ENCODE measurements around the gene CFAP20DC. TPM values are rescaled to one million over a fixed set of nuclear protein-coding genes. Genes with fewer than 3 reads are reported as not detected.

CFAP20DC gene
- total and polyA plus RNA-seq, 4 donors, result 0.98 to 2.1 (median 1.5) TPM

DNA sequence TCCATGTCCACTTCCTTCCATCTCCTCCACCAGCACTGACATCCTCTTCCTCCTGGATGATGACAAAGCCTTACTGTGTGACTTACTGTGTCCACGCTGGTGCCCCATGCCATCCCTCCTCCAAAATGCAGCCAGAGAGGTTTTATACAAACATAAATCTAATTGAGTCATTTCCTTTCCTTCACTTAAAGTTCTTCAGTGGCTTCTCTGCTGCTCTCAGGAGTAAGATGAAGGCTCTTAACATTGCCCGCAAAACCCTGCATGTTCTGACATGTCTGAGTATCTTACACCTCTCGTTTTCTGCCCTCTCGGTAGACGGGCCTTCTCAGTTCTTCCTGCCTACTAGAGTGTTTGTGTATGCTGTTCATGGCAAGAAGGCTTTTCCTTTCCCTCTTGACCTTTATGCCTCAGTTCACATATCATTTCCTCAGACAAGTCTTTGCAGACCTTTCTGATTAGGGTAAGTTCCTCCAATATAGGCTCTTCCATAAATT, 175.5 kb downstream of the CFAP20DC start:
- DNase-seq (ENCODE audit: low spot score), result no peak
- Histone ChIP-seq H3K27ac (ENCODE audit: low read depth in 1 of 2, low read length in 2 of 2) (no peak overlapping the region), H3K9me3 (ENCODE audit: control insufficient read depth in 4 of 4, low read length in 3 of 4) (no peaks in the 10 kb centered on the region), H3K4me1 (ENCODE audit: control insufficient read depth in 4 of 4, insufficient read depth in 4 of 4, low read length in 3 of 4) (no peaks in the 10 kb centered on the region), H3K9ac (ENCODE audit: low read depth in 1 of 2, low read length in 2 of 2) (no peak overlapping the region), H3K4me3 (ENCODE audit: low read depth in 1 of 3, low read length in 3 of 3) (no peak overlapping the region), H3K27me3 (ENCODE audit: control insufficient read depth in 4 of 4, insufficient read depth in 4 of 4, low read length in 3 of 4) (no peaks in the 10 kb centered on the region), H3K36me3 (ENCODE audit: control insufficient read depth in 4 of 4, insufficient read depth in 3 of 4, low read depth in 1 of 4, low read length in 3 of 4) (no peaks in the 10 kb centered on the region)
- WGBS, result 86% methylated on average over 5 of the region's 5 CpGs
- TF ChIP-seq FOXA2 (IDR thresholded peaks at IDR 0.05), result no peak
- TF ChIP-seq, protein P1, sequence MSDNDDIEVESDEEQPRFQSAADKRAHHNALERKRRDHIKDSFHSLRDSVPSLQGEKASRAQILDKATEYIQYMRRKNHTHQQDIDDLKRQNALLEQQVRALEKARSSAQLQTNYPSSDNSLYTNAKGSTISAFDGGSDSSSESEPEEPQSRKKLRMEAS (IDR thresholded peaks at IDR 0.05), result no peak

- Histone ChIP-seq H3K36me3 (ENCODE audit: control insufficient read depth in 4 of 4, insufficient read depth in 3 of 4, low read depth in 1 of 4, low read length in 3 of 4) (no peaks in the 10 kb centered on the region), H3K27me3 (ENCODE audit: control insufficient read depth in 4 of 4, insufficient read depth in 4 of 4, low read length in 3 of 4) (no peaks in the 10 kb centered on the region), H3K27ac (ENCODE audit: low read depth in 1 of 2, low read length in 2 of 2) (no peak overlapping the region), H3K4me1 (ENCODE audit: control insufficient read depth in 4 of 4, insufficient read depth in 4 of 4, low read length in 3 of 4) (no peaks in the 10 kb centered on the region), H3K9ac (ENCODE audit: low read depth in 1 of 2, low read length in 2 of 2) (no peak overlapping the region), H3K9me3 (ENCODE audit: control insufficient read depth in 4 of 4, low read length in 3 of 4) (no peaks in the 10 kb centered on the region), H3K4me3 (ENCODE audit: low read depth in 1 of 3, low read length in 3 of 3) (no peak overlapping the region)
- no peak for DNase-seq (ENCODE audit: low spot score)
- 77% methylated on average over 5 of the region's 5 CpGs for WGBS
- no peak for TF ChIP-seq FOXA2 (IDR thresholded peaks at IDR 0.05)
- TF ChIP-seq NR2F2 (IDR thresholded peaks at IDR 0.05), result no peak
- no peak for TF ChIP-seq GABPA (IDR thresholded peaks at IDR 0.05 in 1 of 2, conservative IDR thresholded peaks at IDR 0.05 in 1 of 2)
- TF ChIP-seq SP1 (IDR thresholded peaks at IDR 0.05), result no peak
These were observed 181.6 kb downstream of the CFAP20DC start for GRCh38 chr3:58868097-58868779.

- Histone ChIP-seq H3K27me3 (ENCODE audit: control insufficient read depth in 4 of 4, insufficient read depth in 4 of 4, low read length in 3 of 4) (no peaks in the 10 kb centered on the region), H3K4me3 (ENCODE audit: low read depth in 1 of 3, low read length in 3 of 3) (no peak overlapping the region), H3K9ac (ENCODE audit: low read depth in 1 of 2, low read length in 2 of 2) (no peak overlapping the region), H3K9me3 (ENCODE audit: control insufficient read depth in 4 of 4, low read length in 3 of 4) (no peaks in the 10 kb centered on the region), H3K4me1 (ENCODE audit: control insufficient read depth in 4 of 4, insufficient read depth in 4 of 4, low read length in 3 of 4) (no peaks in the 10 kb centered on the region), H3K36me3 (ENCODE audit: control insufficient read depth in 4 of 4, insufficient read depth in 3 of 4, low read depth in 1 of 4, low read length in 3 of 4) (no peaks in the 10 kb centered on the region), H3K27ac (ENCODE audit: low read depth in 1 of 2, low read length in 2 of 2) (no peak overlapping the region)
- no peak for DNase-seq (ENCODE audit: low spot score)
- TF ChIP-seq, protein P1 (IDR thresholded peaks at IDR 0.05), result no peak
- TF ChIP-seq, protein P2, sequence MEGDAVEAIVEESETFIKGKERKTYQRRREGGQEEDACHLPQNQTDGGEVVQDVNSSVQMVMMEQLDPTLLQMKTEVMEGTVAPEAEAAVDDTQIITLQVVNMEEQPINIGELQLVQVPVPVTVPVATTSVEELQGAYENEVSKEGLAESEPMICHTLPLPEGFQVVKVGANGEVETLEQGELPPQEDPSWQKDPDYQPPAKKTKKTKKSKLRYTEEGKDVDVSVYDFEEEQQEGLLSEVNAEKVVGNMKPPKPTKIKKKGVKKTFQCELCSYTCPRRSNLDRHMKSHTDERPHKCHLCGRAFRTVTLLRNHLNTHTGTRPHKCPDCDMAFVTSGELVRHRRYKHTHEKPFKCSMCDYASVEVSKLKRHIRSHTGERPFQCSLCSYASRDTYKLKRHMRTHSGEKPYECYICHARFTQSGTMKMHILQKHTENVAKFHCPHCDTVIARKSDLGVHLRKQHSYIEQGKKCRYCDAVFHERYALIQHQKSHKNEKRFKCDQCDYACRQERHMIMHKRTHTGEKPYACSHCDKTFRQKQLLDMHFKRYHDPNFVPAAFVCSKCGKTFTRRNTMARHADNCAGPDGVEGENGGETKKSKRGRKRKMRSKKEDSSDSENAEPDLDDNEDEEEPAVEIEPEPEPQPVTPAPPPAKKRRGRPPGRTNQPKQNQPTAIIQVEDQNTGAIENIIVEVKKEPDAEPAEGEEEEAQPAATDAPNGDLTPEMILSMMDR (IDR thresholded peaks at IDR 0.05; ENCODE audit: low read depth, low read length, missing input control), result no peak
- TF ChIP-seq, protein P3, sequence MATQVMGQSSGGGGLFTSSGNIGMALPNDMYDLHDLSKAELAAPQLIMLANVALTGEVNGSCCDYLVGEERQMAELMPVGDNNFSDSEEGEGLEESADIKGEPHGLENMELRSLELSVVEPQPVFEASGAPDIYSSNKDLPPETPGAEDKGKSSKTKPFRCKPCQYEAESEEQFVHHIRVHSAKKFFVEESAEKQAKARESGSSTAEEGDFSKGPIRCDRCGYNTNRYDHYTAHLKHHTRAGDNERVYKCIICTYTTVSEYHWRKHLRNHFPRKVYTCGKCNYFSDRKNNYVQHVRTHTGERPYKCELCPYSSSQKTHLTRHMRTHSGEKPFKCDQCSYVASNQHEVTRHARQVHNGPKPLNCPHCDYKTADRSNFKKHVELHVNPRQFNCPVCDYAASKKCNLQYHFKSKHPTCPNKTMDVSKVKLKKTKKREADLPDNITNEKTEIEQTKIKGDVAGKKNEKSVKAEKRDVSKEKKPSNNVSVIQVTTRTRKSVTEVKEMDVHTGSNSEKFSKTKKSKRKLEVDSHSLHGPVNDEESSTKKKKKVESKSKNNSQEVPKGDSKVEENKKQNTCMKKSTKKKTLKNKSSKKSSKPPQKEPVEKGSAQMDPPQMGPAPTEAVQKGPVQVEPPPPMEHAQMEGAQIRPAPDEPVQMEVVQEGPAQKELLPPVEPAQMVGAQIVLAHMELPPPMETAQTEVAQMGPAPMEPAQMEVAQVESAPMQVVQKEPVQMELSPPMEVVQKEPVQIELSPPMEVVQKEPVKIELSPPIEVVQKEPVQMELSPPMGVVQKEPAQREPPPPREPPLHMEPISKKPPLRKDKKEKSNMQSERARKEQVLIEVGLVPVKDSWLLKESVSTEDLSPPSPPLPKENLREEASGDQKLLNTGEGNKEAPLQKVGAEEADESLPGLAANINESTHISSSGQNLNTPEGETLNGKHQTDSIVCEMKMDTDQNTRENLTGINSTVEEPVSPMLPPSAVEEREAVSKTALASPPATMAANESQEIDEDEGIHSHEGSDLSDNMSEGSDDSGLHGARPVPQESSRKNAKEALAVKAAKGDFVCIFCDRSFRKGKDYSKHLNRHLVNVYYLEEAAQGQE (IDR thresholded peaks at IDR 0.05), result no peak
- 83% methylated on average over 4 of the region's 4 CpGs for WGBS
These were observed 182.2 kb downstream of the CFAP20DC start for GRCh38 chr3:58867621-58868020.
